NCI-H774 (cell line): Measurements from ENCODE around the gene TMEM91.

ENCODE experiments used
- DNase-seq: peaks from one replicate; lab custom pipeline; 2025; lab: John Stamatoyannopoulos, UW

The TMEM91 gene

DNA sequence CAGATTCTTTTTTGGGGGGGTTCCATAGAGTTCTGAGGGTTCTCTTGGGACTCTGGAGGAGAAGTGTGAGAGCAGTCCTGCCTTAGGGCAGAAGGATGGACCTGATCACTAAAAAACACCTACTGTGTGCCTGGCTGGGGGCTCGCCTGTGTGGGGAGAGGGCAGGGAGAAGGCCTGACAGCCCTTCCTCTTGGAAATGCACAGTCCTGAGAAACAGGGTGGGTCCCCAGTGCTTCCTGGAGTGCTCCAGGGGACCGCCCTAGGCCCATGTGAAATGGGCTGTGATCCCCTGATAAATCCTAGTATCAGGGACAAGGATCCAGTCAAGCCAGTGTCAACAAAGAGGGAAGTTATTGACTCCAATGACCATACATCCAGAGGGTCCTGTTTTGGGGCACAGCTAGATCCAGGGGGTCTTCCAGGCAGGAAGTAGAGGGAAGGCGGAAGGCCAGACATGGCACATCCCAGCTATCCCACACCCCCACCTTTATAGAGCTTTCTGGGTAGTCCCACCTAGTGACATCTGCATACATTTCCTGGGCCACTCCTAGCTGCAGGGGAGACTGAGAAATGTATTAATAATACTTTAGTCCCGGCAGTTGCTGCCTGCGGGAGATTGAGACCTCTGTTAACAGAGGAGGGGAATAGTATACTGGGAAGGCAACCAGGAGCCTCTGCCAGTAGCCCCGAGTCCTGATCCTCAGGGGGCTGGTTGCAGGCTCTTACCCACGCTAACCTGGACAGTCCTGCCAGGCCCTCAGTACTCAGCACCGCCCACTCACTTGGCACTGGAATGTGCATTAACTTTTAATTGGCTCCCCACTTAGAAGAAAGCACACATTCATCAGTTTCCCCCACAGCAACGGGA lies 35.0 kb downstream of the TMEM91 start:
- no peak for DNase-seq

DNA sequence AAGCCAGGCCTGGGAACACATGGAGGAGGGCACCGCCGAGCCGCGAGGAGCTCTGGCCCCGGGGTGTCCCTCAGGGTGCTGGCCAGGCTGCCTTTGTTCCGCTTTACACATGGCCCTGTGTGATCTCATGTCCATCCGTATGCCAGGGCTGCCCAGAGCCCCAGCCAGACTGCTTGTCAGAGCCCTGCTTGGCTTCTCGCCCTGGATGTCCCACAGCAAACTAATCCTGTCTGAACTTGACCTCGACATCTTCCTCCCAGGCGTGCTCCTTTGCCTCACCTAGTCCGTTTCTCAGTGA lies 35.6 kb downstream of the TMEM91 start:
- DNase-seq = no peak

DNA sequence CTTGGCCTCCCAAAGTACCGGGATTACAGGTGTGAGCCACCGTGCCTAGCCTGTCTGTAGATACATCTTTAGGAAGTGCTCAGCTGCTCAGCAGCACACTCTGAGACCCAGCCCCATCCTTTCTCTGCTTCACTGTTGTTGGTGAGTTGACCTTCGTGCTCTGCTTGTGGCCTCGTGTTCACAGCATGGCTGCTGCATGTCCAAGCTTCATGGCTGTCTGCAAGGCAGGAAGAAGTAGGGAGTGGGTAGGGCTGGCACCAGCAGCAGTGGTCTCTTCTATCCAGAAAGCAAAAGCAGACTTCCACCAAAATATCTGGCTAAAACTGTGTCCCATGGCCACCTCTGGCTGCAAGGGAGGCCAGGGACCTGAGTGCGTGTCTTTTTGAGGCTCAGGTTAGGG lies 36.6 kb downstream of the TMEM91 start:
- no peak for DNase-seq

DNA sequence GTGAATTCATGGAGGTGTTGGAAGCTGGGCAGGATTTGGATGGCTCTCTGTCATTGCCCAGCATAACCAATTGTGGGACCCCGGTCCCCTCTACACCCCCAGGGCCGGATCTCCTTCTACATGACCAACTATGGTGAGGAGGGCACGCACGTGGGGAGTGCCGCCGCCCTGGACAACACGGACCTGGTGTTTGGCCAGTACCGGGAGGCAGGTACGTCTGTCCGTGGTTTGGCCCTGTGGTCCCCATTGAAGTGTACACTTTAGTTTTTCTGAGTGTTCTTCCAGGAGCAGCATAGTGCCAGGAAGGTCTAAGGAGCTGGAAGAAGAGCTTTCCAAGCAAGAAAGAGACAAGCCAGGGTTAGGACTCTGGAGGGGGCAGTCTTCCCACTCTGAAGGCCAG lies 37.6 kb downstream of the TMEM91 start:
- DNase-seq = no peak

DNA sequence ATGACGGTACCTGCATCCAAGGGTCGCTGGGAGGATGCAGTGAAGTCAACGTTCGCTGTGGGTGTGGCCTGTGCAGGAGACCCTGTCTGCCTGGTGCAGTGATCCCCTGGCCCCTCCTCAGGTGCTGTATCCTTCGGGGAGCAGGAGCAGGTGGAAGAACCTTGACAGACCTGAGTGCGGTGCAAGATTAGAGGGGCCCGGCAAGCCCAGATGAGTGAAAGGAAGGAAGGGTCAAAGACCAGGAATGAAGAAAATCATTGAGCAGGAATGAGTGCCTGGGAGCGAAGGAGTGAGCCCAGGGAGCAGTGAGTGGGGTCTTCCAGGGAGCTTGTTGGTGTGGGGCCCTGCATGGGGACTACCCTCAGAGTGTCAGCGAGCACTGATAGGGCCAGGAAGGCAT lies 38.1 kb downstream of the TMEM91 start:
- no peak for DNase-seq

DNA sequence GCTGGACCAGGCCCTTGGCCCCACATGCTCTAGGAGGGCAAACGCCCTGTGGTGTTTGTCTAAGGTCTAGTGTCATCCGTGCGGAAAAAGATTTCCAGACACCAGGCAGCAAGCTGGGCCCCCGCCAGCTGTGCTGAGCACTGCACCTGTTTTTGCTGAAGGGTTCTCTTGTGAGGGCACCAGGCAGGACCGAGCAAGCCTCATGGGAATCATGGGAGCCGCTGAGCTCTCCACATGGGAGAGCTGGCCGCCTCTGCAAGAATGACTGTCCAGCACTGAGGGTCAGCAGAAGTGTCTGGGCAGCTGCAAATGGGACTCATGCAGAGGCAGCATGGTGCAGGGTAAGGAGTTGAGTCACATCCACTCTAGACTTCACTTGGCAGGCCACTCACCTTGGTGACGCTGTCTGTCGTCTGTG lies 38.8 kb downstream of the TMEM91 start:
- DNase-seq = peak; percentile 71

DNA sequence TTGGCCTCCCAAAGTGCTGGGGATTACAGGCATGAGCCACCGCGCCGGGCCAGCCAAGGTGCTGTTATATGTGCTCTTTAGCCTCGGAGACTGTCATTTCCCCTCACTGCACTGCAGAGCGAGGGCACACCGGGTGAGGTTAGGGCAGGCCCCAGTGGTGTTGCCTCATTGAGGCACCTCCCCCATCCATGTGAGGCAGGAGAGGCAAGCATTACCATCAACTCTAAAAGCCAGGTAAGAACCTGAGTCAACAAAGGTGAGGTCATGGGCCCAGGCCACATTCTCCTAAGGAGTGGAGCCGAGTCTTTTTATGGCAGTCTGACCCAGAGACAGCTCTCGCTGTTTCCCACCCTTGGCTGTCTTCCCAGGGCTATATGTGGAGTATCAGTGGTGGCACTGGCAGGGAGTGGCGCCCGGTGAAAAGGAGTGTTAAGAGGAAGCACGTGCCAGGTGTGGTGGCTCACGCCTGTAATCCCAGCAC lies 39.9 kb downstream of the TMEM91 start:
- no peak for DNase-seq

DNA sequence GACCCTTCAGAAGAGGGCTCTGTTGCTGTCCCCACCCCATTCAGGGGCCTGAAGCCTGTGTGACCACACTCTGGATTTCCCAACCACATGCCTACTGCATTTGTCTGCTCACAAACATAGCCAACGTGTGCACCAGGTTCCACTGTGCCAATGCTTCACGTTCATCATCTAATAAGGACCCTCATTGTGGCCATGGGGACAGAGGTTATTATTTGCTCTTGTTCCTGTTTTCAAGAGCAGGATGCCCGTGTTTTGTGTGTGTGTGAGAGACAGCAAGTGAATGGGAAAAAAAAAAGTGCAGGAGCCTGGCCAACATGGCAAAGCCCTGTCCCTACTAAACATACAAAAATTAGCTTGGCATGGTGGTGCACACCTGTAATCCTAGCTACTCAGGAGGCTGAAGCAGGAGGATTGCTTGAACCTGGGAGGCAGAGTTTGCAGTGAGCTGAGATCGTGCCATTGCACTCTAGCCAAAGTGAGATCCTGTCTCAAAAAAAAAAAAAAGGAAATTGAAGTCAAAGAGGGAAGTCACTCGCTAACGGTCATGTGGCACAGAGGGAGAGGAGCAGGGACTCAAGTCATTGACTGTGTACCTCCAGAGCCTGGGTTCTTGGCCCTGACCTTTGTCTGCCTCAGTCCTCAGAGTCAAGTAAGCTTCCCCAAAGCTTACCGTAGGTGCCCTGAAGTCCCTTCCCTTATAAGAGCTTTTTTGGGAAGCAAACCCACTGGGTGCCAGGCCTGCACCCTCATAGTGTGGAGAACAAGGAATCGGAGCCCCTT lies 44.0 kb downstream of the TMEM91 start:
- no peak for DNase-seq

DNA sequence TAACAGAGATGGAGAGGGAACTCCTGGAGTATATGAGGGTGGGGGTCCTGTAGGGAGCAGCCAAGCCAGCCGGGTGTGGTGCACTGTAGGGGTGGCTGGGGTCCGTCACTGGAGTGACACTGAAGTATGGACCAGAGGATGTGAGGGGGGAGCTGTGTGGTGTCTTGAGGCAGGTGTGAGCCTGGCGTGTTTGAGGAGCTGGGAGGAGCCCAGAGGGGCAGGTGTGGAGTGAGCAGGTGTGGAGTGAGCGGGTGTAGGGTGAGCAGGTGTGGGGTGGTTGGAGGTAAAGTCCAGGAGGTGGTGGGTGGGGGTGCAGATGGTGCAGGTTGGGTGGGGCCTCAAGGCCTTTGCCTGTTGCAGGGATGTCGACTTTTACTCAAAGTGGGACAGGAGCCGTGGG lies 45.0 kb downstream of the TMEM91 start:
- DNase-seq = peak; percentile 49

DNA sequence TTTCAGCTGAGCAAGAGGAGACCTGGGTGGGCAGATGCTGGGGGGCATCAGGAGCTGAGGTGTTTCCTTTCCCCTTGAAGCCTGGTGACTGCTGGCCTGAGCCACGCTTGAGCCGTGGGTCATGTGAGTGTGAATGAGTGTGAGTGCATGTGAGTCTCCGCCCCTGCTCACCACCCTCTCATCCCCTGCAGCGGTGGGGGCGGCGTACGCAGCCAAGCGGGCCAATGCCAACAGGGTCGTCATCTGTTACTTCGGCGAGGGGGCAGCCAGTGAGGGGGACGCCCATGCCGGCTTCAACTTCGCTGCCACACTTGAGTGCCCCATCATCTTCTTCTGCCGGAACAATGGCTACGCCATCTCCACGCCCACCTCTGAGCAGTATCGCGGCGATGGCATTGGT lies 45.6 kb downstream of the TMEM91 start:
- DNase-seq = no peak

DNA sequence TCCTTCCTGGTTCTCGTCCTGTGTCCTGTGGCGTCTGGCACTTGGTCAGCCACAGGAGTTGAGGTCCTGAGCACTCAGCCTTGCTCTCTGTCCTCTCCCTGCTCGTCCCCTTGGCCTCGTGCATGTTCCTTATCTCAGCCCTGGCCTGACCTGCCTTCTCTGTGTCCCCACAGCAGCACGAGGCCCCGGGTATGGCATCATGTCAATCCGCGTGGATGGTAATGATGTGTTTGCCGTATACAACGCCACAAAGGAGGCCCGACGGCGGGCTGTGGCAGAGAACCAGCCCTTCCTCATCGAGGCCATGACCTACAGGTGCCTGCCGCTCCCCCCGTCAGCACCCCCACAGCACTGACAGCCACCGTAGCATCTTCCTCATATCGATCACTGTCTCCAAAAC lies 46.1 kb downstream of the TMEM91 start:
- no peak for DNase-seq

DNA sequence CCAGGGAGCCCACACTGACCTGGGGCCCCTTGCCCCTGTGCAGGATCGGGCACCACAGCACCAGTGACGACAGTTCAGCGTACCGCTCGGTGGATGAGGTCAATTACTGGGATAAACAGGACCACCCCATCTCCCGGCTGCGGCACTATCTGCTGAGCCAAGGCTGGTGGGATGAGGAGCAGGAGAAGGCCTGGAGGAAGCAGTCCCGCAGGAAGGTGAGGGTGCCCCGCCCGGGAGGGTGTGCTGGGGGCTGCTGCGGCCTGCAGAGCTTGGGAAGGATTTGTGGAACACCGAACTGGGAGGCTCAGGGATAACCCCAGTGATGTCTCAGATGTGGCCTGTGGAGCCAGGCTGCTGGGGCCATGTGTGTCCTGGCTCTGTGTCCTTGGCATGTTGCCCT lies 46.6 kb downstream of the TMEM91 start:
- DNase-seq = no peak

DNA sequence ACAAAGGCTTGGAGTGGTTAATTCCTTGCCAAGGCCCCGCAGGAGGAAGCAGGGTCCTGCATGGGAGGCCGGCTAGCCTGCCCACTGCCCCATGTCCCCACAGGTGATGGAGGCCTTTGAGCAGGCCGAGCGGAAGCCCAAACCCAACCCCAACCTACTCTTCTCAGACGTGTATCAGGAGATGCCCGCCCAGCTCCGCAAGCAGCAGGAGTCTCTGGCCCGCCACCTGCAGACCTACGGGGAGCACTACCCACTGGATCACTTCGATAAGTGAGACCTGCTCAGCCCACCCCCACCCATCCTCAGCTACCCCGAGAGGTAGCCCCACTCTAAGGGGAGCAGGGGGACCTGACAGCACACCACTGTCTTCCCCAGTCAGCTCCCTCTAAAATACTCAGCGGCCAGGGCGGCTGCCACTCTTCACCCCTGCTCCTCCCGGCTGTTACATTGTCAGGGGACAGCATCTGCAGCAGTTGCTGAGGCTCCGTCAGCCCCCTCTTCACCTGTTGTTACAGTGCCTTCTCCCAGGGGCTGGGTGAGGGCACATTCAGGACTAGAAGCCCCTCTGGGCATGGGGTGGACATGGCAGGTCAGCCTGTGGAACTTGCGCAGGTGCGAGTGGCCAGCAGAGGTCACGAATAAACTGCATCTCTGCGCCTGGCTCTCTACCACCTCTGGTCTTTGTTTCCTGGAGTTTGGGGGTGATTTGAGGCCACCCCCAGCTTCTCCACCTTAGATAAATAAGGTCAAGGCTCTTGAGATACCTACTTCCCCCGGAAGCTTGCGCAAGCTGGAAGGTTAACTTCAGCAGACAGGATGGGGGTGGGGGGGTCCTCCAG lies 48.2 kb downstream of the TMEM91 start:
- no peak for DNase-seq

DNA sequence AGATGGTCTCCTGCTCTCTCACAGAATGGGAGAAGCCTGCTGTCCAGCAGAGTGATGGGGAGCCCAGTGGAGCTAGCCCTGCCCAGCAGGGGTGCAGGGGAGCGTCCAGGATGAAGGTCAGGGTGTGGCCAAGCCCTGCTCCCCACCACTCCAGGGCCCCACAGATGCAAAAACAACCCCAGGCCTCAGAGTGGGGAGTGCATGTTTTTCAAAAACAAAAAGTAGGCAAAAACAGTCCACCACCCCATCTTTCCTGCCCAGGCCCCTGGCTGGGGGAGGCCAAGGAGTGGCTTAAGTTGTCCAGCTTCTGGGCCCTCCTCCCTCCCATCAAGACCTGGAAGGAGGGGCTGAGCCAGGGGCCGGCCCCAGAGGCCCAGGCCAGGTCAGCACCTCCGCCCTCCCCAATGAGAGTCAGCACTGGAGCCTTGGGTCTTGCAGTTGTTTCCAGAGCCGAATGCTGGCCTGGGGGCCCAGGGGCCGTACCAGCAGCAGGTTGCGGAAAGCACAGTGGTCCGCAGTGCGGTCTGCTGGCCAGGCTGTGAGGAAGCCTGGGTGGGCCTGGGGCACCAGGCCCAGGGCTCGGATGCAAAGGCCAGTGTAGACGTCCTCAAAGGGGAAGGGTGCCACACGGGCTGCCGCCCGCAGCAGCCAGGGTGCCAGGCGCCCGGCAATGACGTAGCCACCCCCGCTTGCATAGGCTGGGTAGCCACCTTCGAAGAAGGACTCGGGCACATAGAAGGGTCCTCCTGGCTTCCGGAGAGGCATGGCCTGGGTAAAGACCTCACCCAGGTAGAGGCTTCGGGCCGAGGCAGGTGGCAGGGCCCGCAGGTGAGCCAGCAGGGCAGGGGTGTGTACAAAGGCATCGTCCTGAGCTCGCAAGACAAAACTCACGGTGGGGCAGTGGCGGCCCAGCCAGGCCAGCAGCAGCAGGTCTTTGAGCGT lies 49.1 kb downstream of the TMEM91 start:
- DNase-seq = no peak

DNA sequence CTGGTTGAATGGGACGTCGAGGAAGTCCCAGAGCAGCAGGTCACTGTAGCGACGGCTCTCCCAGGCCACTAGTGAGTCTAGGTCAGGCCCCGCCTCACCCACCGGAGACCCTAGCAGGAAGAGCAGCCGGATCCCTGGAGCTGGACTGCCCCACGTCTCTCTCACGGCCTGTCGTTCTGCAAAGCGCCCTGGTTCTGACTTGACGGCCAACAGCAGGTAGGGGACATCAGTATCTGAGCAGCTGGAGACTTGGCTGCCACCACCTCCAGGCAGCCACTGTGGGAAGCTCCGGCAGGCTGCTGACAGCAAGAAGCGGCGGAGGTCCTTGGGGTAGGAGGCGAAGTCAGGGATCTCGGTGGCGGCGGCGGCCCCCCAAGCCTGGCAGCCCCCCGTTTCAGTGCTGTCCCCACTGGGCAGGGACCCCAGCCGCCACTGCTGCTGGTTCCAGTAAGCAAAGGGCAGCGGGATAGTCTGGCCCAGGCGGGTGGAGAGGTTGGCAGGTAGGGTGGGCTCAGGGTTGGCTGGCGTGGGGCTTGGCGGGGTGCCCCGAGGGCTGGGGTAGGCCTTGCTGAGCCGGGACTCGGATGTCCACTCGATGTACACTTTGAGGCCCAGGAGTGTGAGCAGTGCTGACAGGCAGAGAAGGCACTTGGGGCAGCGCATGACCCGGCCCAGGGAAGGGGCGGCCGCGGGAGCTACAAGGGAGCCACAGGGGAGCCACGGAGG lies 49.9 kb downstream of the TMEM91 start:
- no peak for DNase-seq

DNA sequence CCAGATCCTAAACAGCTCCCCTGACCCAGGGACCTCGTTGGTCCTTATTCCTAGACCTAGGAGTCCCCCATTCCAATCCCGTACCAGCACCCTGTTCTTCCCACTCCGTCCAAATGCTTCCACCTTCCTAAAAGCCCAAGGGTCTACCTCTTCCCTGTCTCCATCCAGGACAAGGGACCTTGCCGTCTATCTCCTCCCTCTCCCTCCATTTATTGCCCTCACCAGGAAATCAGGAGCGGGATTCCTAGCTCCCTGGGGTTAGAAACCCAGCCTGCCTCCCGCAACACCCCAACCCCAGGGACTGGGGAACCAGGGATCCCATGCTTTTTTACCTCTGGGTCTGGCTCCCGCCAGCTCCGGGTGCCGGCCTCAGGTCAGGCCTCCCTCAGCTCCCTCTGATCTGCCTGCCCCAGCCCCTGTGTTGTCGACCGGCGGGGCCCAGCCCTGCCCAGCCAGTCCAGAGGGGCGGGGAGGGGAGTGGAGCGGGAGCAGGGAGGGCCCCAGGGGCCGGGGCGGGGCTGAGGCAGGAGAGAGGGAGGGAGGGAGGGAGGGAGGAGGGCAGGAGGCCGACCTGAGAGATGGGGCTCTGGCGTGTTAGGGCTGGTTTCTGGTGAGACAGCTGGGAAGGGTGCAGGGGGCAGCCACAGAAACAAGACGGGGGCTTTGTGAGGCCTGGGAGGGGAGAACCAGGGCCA lies 50.8 kb downstream of the TMEM91 start, which contains the start of gene B3GNT8:
Gene B3GNT8, minus strand, starts transcription at position 423 of the 695 bp plus-strand sequence. CDS start 596 bp downstream, outside the sequence.
- DNase-seq = no peak

DNA sequence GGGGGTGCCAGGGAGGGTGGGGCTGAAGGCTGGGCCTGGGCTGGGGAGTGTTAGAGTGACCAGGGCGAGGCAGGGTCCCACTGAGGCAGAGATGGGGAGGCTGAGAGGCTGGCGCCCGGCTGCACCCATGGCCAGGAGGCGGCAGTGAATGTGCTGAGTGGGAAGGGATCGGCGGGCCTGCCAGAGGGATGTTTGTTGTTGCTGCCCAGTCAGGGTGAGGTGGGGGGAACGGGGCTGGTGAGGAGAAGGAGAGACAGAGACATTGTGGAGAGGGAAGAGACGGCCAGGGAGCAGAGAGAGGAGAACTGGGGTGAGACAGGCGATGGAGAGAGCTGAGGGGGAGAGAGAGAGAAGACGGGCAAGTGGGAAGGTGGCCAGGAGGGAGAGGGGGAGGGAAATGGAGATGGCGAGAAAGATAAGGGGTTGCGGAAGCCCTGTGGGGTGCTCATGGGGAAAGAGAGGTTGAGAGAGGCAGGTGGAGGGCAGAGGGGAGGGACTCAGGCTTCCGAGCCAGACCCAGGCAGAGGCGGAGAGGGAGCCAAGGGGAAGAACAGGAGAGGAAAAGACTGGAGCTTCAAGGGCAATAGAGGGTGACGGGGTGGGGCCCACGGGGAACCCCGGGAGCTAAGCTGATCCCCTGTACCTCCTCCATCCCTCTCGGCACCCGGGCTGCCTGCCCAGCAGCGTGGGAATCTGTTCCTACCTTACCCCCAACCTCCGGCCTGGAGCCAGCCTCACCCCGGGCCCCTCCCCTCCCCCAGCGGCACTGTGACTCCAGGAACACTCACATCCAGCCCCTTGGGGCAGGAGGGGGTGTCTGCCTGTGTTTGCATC lies 51.5 kb downstream of the TMEM91 start:
- DNase-seq = no peak

DNA sequence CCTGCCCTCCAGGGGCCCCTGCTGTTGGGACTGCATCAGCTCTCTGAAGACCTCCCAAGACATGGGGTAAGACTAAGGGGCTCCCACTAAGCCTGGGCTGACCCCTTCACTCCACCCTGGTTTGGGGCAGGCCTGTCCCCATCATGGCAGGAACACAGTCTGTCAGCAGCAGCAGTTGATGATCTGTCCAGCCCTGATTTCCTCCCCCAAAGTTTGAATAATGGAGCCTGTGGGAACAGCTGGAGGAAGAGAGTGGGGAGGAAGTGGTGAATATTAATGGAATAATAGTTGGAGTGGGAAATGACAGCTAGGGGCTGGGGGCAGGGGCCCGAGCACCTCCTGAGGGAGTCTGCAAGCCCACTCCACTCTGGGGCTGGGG lies 52.1 kb downstream of the TMEM91 start:
- DNase-seq = no peak

DNA sequence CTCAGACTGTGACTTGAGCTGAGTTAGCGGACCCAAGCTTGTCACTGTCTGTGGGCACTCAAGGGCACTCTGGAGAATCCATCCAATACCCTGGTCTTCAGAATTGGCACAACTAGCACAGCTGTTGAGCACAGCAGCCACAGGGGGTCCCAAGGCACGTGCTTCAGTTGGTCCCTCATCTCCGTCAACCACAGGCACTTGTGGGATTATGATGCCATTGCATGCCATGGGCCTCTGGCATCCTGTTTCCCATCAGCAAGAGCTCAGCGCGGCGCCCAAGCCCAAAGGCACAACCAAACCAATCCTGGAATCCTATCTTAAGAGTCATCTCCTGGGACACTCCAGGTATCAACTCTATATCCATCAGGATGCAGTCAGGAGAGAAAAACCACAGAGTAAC lies 54.6 kb downstream of the TMEM91 start:
- DNase-seq = no peak
